ENCODE results near the gene MRPS6. TPM values are rescaled to one million over a fixed set of nuclear protein-coding genes. Genes with fewer than 3 reads are reported as not detected.

The MRPS6 gene
- total RNA-seq, 1 donor from 2014 or later = 42.4 TPM

DNA sequence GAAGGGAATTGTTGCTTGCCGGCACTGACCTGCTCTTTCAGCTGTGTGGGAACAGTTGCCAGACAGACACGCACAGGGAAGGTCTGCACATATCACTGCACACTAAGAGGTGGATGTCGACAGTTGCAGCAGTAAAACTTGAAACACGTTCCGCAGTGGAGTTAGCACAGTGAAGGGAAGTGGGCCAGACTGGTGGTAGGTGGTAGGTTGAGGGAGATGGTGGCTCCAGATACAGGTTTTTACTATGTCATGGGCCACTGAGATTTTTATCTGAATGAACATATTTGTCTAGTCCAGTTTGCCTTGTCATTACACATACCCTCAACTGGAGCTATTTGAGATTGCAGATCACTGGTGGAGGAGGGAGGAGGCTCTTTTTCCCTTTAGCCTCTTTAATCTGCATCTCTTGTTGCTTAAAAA, 13.5 kb downstream of the MRPS6 start:
- Mint-ChIP-seq H3K4me1 (ENCODE audit: unreplicated experiment) (peaks cover 6% of the 10 kb centered on the region), H3K27ac (ENCODE audit: unreplicated experiment) (no peak overlapping the region), H3K4me3 (ENCODE audit: unreplicated experiment) (no peak overlapping the region), H3K9me3 (ENCODE audit: unreplicated experiment) (no peaks in the 10 kb centered on the region), H3K27me3 (ENCODE audit: unreplicated experiment) (no peaks in the 10 kb centered on the region), H3K36me3 (ENCODE audit: low read depth, unreplicated experiment) (no peaks in the 10 kb centered on the region)
- TF ChIP-seq, protein P1, sequence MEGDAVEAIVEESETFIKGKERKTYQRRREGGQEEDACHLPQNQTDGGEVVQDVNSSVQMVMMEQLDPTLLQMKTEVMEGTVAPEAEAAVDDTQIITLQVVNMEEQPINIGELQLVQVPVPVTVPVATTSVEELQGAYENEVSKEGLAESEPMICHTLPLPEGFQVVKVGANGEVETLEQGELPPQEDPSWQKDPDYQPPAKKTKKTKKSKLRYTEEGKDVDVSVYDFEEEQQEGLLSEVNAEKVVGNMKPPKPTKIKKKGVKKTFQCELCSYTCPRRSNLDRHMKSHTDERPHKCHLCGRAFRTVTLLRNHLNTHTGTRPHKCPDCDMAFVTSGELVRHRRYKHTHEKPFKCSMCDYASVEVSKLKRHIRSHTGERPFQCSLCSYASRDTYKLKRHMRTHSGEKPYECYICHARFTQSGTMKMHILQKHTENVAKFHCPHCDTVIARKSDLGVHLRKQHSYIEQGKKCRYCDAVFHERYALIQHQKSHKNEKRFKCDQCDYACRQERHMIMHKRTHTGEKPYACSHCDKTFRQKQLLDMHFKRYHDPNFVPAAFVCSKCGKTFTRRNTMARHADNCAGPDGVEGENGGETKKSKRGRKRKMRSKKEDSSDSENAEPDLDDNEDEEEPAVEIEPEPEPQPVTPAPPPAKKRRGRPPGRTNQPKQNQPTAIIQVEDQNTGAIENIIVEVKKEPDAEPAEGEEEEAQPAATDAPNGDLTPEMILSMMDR (IDR thresholded peaks at IDR 0.05; ENCODE audit: unreplicated experiment) = no peak
- DNase-seq (ENCODE audit: low spot score) = no peak

DNA sequence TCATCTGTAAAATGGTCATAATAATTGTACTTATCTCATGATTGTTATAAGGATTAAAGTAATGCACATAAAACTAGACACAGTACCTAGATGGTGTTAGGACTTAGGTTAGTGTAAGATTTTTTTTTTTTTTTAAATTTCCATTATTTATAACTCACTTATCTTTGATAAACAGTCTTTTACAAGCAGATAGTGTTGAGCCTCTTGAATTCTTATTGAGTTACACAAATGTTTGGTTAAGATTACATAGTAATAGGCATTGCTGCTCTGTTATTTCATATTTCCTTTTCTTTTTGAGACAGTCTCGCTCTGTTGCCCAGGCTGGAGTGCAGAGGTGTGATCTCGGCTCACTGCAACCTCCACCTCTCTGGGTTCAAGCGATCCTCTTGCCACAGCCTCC, 15.4 kb downstream of the MRPS6 start:
- Mint-ChIP-seq H3K9me3 (ENCODE audit: unreplicated experiment) (no peaks in the 10 kb centered on the region), H3K27me3 (ENCODE audit: unreplicated experiment) (no peaks in the 10 kb centered on the region), H3K4me3 (ENCODE audit: unreplicated experiment) (no peak overlapping the region), H3K36me3 (ENCODE audit: low read depth, unreplicated experiment) (no peaks in the 10 kb centered on the region), H3K4me1 (ENCODE audit: unreplicated experiment) (peaks cover 10% of the 10 kb centered on the region), H3K27ac (ENCODE audit: unreplicated experiment) (no peak overlapping the region)
- TF ChIP-seq, protein P1 (IDR thresholded peaks at IDR 0.05; ENCODE audit: unreplicated experiment) = no peak
- DNase-seq (ENCODE audit: low spot score) = no peak

DNA sequence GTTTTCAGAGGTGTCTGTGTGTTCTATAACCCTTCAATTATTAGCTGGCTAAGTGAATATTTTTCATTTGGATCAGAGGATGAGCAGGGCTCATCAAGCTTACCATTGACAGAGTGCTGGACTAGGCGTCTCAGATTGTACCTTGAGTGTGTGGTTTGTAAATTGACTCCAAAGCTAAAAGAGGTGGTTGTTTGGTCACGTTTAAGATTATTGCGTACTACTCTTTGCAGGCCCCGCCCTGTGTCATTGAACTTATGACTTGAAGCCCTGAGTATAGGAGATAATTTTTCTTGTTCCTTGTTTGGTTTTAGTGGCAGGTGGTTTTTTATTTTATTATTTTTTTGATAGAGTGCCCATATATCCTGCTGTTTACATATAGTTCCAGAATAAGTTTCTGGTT, 17.7 kb downstream of the MRPS6 start:
- no peaks in the 10 kb centered on the region for H3K27me3 Mint-ChIP-seq (ENCODE audit: unreplicated experiment)
- H3K9me3 Mint-ChIP-seq (ENCODE audit: unreplicated experiment) = no peaks in the 10 kb centered on the region
- no peak for DNase-seq (ENCODE audit: low spot score)
- peaks cover 5% of the 10 kb centered on the region for H3K36me3 Mint-ChIP-seq (ENCODE audit: low read depth, unreplicated experiment)
- TF ChIP-seq, protein P1 (IDR thresholded peaks at IDR 0.05; ENCODE audit: unreplicated experiment) = no peak
- H3K4me1 Mint-ChIP-seq (ENCODE audit: unreplicated experiment) = peaks cover 13% of the 10 kb centered on the region
- no peak overlapping the region for H3K27ac Mint-ChIP-seq (ENCODE audit: unreplicated experiment)
- H3K4me3 Mint-ChIP-seq (ENCODE audit: unreplicated experiment) = no peak overlapping the region

DNA sequence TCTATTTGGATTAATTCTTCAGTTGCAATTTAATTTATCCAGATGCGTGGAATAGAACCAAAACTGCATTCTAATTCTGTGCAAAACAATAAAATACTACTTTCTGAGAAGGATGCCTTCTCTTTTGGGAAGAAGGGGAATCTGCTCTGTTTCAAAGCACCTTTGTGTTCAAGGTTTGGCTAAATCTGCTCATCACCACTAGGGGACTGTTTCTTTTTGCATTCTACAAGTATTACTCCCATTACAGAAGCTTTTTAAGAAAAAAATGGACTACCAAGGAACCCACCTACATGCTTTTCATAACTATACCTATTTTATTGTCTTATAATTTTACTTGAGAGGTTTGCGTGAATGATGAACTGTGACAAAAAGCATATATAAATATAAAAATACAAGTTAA, 18.2 kb downstream of the MRPS6 start:
- Mint-ChIP-seq H3K36me3 (ENCODE audit: low read depth, unreplicated experiment) (peaks cover 6% of the 10 kb centered on the region), H3K4me3 (ENCODE audit: unreplicated experiment) (no peak overlapping the region), H3K27ac (ENCODE audit: unreplicated experiment) (no peak overlapping the region), H3K9me3 (ENCODE audit: unreplicated experiment) (no peaks in the 10 kb centered on the region), H3K27me3 (ENCODE audit: unreplicated experiment) (no peaks in the 10 kb centered on the region), H3K4me1 (ENCODE audit: unreplicated experiment) (peaks cover 13% of the 10 kb centered on the region)
- TF ChIP-seq, protein P1 (IDR thresholded peaks at IDR 0.05; ENCODE audit: unreplicated experiment) = peak; percentile 50
- no peak for DNase-seq (ENCODE audit: low spot score)

DNA sequence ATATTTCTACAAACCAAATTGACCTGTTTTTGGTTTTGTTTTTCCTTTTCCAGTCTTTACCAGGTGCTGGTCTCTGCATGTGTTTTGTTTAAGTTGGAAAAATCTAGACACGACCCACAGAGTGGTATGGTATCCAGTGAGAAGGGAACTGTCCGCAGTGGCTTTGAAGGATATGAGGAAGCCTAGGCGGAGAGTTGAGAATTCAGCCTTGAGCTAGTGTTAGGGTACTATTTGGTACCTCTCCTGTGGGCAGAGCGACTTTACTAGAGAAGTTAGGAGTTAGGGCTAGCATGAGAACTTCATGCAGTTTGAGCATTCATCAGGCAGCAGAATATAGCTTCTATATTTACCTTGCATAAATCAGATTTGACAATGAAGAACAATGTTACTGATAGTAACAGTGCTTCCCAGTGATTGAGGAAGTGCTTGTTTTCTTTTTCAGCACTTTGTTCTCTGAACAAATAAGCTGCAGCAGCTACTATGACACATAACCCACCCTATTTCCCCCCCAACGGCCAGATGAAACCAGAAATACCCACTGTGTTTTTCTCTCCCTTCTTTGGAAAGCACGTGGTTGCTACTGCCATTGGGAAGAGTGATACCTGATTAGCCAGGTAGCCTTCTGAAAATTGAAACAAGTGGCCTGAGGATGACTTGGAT, 19.0 kb downstream of the MRPS6 start:
- TF ChIP-seq, protein P1 (IDR thresholded peaks at IDR 0.05; ENCODE audit: unreplicated experiment) = no peak
- no peak for DNase-seq (ENCODE audit: low spot score)
- peaks cover 9% of the 10 kb centered on the region for H3K36me3 Mint-ChIP-seq (ENCODE audit: low read depth, unreplicated experiment)
- no peaks in the 10 kb centered on the region for H3K27me3 Mint-ChIP-seq (ENCODE audit: unreplicated experiment)
- H3K9me3 Mint-ChIP-seq (ENCODE audit: unreplicated experiment) = no peaks in the 10 kb centered on the region
- no peak overlapping the region for H3K27ac Mint-ChIP-seq (ENCODE audit: unreplicated experiment)
- H3K4me1 Mint-ChIP-seq (ENCODE audit: unreplicated experiment) = peaks cover 13% of the 10 kb centered on the region
- no peak overlapping the region for H3K4me3 Mint-ChIP-seq (ENCODE audit: unreplicated experiment)
